GM12864 (cell line): Measurements from ENCODE around the gene MSMP.

Experiments used
- DNase-seq: peaks from one replicate; pipeline ENCODE4 v3.0.0-alpha.2; 2011; ENCODE audit warnings: low read depth
- H3K4me3 ChIP-seq: 2 replicates; pipeline ENCODE4 v1.5.1; 2011; ENCODE audit warnings: mild to moderate bottlenecking, low read depth, low read length, control low read depth
- CTCF ChIP-seq: IDR thresholded peaks from 2 replicates; pipeline ENCODE4 v1.5.1; 2011; ENCODE audit warnings: low read depth, mild to moderate bottlenecking, moderate library complexity, low read length, control low read depth, inconsistent platforms; ENCODE audit errors: missing control alignments

MSMP gene

GRCh38 chr9:35703906-35704672 is 50.0 kb downstream of the MSMP start:
- no peak for DNase-seq
- TF ChIP-seq CTCF: no peak
- no peak overlapping the region for H3K4me3 ChIP-seq
